HUDEP-2 (cell line): ENCODE measurements around the gene SLC35E3.
"Not testable (repeated sequence)": the region's sequence is repeated elsewhere in the genome, so short reads cannot be mapped to it uniquely, and the experiment has no call there.

Experiments used
- DNase-seq, 76 experiments: peaks; one replicate each; lab custom pipeline; 2025; ENCODE audit not compliant: unreplicated experiment in 76 of 76; lab: John Stamatoyannopoulos, UW

Gene SLC35E3

DNA sequence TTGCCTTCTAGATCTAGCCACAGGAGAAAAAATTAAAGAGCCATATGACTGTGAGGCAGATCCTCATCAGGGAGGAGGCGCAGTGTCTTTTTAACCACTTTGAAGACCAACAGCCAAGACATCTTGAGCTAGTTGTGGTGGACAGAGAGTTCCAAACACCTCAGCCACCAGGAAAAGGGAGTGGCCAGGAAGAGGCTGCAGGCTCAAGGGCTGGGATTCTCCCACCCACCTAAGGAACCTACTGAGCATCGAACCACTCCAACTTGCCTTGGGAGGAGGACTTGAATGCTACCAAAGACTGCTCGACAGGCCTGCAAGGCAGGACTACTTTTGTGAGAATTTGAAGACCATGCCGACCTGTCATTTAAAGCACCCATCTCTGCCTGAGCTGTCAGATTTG, 47.5 kb downstream of the SLC35E3 start:
- no peak for DNase-seq

DNA sequence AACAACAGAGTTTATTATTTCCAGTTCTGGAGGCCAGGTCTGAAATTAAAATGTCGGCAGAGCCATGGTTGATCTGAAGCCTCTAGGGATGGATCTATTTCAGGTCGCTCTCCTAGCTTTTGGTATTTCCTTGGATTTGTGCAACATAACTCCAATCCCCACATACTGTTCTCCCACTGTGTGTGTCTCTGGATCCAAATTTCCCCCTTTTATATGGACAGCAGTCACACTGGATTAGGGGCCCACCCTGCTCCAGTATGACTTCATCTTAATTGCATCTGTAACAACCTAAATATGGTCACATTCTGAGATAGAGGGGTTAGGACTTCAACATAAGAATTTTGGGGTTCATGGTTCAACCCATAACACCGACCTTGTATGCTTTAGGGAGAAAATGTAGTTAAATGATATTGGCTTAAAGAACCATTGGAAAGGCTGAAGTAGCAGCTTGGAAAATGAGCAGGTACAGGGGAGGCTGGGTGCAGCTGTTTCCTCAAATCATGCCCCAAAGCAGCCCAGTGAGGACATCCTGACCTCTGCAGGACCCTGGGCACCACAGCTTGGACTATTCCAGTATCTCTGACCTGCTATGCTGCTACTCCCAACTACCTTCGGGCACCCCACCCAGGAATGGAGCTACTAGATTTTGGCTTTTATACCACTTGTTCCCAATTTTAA, 48.1 kb downstream of the SLC35E3 start:
- no peak for DNase-seq

DNA sequence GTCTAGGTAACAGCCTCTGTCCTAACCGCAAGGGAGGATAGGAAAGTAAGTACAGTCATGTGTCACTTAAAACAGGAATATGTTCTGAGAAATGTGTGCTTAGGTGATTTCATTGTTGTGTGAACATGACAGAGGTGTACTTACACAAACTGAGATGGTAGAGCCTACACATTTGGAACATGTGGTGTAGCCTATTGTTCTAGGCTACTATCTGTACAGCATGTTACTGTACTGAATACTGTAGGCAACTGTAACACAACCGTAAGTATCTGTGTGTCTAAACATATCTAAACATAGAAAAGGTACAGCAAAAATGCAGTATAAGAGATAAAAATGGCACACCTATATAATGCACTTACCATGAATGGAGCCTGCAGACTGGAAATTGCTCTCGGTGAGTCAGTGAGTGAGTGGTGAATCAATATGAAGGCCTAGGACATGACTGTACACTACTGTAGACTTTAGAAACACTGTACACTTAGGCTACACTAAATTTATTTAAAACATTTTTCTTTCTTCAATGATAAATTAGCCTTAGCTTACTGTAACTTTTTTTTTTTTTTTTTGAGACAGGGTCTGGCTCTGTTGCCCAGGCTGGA, 48.8 kb downstream of the SLC35E3 start:
- no peak for DNase-seq

DNA sequence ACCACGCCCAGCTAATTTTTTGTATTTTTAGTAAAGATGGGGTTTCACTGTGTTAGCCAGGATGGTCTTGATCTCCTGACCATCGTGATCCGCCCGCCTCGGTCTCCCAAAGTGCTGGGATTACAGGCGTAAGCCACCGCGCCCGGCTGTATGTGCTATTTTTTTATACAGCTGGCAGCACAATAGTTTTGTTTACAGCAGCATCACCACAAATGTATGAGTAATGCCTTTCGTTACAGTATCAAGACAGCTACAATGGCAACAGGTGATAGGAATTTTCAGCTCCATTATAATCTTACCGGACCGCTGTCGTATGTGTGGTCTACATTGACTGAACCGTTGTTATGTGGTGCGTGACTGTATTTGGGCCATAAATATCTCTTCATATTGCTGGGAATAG, 50.4 kb downstream of the SLC35E3 start:
- no peak for DNase-seq

DNA sequence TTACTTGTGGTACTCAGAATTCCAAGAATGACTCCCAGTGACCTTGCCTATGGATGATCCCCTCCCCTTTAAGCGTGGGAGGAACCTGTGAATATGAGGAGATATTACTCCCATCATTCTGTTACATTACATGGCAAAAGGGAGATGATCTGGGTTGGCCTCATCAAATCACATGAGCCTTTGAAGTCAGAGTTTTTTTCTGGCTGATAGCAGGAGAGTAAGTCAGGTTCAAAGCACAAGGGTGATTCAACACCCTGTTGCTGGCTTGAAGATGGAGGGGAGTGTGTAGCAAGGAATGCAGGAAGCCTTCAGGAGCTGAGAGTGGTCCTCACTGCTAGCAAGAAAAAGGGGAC, 52.9 kb downstream of the SLC35E3 start:
- no peak for DNase-seq

DNA sequence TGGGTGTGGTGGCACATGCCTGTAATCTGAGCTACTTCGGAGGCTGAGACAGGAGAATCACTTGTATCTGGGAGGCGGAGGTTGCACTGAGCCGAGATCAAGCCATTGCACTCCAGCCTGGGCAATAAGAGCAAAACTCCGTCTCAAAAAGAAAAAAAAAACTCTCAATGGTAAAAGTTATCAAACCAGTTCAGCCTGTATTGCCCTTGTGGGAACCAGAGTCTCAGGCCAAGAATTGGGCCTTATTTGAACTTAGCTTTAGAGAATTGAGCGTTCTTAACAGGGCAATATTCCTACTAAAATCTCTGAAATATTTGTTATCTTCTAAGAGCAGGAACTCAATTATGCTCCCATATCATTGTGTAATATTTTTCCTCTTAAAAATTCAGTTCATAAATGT, 54.3 kb downstream of the SLC35E3 start:
- DNase-seq: no peak

DNA sequence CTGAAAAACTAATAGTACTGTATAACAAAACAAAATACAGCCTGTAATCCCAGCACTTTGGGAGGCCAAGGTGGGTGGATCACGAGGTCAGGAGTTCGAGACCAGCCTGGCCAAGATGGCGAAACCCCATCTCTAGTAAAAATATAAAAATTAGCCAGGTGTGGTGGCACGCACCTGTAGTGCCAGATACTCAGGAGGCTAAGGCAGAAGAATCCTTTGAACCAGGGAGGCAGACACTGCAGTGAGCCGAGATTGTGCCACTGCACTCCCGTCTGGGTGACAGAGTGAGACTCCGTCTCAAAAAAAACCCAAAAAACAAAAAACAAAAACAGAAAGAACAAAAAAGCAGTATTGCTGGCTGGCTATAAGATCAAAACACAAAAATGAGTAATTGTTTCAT, 55.1 kb downstream of the SLC35E3 start:
- DNase-seq: not testable (repeated sequence)

DNA sequence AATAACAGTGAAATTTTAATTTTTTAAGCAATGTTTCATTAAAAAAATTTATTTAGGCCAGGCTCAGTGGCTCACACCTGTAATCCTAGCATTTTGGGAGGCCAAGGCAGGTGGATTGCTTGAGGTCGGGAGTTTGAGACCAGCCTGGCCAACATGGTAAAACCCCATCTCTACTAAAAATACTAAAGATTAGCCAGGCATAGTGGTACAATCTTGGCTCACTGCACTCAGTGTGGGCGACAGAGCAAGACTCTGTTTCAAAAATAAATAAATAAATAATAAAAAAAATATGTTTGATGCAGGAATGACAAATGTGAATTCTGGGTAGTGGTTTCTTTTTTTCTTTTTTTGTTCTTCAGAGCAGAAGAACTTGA, 56.4 kb downstream of the SLC35E3 start:
- DNase-seq: not testable (repeated sequence)

DNA sequence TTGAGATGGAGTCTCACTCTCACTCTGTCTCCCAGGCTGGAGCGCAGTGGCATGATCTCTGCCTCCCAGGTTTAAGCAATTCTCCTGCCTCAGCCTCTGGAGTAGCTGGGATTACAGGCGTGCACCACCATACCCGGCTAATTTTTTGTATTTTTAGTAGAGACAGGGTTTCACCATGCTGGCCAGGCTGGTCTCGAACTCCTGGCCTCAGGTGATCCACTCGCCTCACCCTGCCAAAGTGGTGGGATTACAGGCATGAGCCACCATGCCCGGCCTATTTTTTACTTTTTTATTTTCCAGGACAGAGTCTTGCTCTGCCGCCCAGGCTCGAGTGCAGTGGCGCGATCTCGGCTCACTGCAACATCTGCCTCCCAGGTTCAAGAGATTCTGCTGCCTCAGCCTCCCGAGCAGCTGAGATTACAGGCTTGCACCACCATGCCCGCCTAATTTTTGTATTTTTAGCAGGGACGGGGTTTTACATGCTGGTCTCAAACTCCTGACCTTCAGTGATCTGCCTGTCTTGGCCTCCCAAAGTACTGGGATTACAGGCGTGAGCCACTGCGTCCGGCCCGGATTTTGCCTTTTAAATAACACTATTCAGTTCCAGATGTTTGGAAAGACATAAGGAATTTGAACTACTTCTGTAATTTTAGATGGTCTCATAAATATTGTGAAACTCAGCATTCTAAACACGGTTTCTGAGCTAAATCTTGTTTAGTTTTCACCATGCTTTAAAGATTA, 57.1 kb downstream of the SLC35E3 start:
- DNase-seq: not testable (repeated sequence)

DNA sequence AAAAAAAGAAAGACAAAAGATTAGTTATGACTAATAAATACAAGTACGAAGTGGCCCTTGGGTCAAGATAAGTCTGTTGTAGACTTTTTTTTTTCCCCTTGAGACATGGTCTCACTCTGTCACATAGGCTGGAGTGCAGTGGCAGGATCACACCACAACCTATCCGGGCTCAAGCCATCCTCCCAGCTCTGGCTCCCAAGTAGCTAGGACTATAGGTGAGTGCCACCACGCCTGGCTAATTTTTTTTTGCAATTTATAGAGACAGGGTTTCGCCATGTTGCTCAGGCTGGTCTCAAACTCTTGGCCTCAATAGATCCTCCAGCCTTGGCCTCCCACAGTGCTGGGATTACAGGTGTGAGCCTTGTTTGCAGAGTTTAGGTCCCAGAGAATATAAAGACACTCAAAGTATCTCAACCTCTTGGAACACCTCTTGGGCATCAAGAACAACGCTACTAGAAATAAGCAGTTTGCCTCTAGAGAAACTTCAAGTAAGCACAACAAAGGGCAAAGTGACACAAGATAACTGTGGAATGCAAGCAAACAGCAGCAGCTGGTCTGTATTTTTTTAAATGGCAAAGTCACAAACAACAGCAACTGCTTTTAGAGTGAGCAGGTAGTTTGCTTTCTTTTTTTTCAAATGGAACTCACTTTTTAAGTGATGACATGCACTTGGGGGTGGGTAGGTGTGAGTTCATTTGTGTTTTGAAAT, 58.1 kb downstream of the SLC35E3 start:
- no peak for DNase-seq

DNA sequence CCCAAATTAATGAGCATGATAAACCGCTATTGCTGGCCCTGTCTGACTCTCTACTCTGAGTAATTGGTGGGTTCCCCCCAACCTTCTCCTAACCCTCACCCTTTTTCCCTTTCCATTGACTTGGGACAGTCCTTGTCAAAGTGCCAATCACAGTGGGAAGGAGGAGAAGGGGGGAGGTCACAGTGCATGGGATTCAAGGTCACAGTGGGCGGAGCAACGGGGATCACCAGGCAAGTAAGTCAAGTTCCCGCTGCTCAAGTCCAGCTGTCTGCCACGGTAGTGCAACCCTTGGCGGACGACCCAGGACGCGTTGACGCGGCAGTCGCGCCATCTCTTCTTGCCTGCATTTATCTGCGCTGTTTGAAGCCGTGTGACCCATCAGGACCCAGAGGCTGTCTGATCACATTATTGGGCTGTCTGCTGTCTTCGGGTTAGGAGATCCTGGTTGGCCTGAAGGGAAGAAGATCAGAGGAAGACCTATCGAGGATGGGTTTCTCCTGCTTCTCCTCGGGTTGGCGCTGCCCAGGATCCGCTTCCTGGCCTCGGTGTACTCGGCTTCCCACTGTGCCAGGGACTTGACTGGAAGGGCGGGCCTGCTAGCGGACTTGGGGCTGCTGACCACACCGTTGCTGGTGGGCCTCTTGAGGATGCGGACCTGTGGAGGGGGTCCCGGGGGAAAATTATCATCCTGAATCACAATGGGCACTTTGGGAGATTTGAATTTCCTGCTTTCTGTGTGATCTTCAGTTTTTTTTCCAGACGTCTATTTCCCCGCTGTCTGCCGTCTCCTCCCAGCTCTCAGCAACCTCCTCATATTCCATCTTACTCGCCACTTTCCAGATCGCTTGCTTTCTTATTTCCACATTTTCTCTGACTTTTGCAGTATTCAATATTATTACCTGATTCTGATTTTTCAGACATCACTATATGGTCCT, 58.9 kb downstream of the SLC35E3 start:
- DNase-seq: no peak

DNA sequence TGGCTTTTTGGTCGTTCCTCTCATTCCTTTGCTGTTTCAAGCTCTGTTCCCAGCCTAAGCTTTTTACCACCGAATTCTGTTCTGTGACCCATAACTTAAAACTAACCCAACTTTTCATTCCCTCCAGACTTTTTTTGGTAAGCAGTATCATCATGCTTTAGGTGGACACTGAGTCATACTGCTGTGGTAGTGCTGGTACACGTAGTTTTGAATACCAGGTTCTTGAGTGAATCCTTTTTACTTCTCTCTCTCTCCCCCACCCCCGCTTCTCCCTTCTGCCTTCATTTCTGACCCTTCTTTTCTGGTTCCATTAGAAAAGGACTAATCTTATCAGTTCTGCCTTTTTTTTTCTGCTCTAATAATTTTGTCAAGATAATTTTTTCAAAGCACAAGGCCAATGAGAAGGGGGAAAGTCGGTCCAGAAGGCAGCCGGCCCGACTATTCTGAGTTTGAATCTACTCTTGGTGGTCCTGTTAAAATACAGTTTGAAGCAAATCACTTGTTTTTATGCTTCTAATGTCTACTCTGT, 59.7 kb downstream of the SLC35E3 start:
- no peak for DNase-seq

DNA sequence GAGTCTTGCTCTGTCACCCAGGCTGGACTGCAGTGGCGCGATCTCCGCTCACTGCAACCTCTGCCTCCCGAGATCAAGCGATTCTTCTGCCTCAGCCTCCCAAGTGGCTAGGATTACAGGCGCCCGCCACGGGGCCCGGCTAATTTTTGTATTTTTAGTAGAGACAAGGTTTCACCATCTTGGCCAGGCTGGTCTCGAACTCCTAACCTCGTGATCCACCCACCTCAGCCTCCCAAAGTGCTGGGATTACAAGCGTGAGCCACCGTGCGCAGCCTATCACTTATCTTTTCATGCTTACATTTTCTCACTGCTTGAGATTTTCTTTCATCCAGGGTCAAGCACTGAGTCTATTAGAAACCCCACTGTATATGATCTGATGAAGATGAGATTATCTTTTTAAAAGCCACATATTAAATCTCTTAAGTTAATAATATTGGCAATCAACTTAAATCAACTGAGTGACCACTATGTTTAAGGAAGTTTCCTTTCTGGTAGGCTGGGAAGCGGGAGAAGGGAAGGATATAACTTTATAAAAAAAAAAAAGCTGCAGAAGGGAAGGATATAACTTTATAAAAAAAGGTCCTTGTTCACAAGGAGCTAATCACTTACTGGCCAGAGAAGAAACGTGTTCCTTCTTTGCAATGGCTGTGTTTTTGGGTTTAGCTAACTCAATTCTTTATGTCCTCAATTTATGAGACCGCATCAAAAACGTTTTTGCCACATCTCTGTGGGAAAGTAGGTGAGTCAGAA, 60.7 kb downstream of the SLC35E3 start:
- no peak for DNase-seq

DNA sequence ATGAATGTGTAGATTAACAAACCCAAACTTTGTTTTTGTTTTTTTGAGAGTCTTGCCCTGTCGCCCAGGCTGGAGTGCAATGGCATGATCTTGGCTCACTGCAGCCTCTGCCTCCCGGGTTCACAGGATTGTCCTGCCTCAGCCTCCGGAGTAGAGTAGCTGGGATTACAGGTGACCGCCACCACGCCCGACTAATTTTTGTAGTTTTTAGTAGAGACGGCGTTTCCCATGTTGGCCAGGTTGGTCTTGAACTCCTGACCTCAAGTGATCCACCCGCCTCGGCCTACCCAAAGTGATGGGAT, 61.2 kb downstream of the SLC35E3 start:
- peak in 1 of 76 experiments; percentile 21 for DNase-seq

DNA sequence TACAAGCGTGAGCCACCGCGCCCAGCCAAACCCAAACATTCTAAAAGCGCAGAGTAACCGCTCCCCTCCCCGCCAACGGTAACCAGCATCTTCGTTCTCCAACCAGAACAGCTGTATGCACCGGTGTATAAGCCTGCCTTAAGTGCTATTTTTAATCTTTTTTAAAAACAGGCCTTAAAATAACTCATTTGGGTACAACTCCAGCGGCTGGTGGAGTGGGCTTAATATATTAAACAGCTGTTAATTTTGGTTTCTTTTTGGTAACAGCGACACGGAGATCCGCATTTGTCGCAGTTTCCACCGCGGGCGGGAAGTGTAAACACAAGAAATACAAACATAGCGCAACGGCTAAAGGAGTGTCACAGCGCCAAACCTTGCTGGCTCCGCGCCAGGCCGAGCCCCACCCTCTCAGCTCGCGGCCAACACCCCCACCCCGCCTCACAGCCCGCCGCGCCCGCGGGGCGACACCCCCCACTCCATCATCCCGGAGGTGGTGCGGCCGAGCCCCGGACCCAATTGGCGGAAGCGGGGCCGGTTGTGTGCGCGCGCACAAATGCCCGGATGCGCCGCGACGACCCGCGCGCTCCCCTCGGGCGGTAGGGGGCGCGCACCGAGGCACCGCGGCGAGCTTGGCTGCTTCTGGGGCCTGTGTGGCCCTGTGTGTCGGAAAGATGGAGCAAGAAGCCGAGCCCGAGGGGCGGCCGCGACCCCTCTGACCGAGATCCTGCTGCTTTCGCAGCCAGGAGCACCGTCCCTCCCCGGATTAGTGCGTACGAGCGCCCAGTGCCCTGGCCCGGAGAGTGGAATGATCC, 61.8 kb downstream of the SLC35E3 start, which contains the start of gene MDM2:
MDM2 (plus strand) TSS at position 602 of the 812 bp plus-strand sequence. CDS start 301 bp downstream, outside the sequence.
- peak in 75 of 76 experiments; percentile 25 to 97 (median 94) for DNase-seq

DNA sequence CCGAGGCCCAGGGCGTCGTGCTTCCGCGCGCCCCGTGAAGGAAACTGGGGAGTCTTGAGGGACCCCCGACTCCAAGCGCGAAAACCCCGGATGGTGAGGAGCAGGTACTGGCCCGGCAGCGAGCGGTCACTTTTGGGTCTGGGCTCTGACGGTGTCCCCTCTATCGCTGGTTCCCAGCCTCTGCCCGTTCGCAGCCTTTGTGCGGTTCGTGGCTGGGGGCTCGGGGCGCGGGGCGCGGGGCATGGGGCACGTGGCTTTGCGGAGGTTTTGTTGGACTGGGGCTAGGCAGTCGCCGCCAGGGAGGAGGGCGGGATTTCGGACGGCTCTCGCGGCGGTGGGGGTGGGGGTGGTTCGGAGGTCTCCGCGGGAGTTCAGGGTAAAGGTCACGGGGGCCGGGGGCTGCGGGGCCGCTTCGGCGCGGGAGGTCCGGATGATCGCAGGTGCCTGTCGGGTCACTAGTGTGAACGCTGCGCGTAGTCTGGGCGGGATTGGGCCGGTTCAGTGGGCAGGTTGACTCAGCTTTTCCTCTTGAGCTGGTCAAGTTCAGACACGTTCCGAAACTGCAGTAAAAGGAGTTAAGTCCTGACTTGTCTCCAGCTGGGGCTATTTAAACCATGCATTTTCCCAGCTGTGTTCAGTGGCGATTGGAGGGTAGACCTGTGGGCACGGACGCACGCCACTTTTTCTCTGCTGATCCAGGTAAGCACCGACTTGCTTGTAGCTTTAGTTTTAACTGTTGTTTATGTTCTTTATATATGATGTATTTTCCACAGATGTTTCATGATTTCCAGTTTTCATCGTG, 62.6 kb downstream of the SLC35E3 start:
- DNase-seq: peak in 71 of 76 experiments; percentile 8 to 85 (median 47)

DNA sequence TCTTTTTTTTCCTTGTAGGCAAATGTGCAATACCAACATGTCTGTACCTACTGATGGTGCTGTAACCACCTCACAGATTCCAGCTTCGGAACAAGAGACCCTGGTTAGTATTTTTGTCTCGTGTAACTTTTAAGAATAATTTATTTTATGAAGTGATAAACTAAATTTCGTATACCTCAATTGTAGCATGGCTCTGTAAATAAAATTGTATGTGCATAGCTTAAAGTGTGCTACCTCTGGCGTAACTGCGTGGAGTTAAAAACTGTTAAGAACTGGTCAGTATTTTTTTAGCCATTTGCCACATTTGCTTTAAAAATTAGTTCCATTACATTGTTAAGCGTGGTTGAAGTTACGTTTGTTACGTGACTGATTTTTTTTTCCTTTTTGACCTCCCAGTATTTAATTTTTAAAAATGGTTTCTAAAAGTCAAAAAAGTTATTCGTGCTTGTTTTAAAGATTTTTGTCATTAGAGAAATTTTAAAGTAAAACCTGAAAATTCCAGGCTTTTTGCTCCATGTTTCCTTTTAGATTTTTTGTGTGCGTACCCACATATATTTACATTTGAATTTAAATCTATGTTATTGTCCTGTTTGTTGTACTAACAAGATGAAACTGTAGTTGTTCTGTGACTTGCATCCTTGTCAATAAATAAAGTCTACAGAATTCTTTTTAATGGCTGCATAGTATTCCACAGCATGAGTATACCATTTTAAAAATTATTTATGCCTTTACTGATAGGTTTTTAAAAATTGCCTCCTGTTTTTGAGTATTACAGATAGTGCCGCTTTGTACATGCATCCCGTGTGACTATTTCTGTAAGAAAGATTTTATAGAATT, 63.4 kb downstream of the SLC35E3 start:
- DNase-seq: no peak
